Ascending aorta (tissue), 2 donors: Measurements from ENCODE around the gene KIRREL3. TPM values are rescaled to one million over a fixed set of nuclear protein-coding genes. Genes with fewer than 3 reads are reported as not detected.

ENCODE experiments used
- DNase-seq, 2 donors: peaks; one replicate each; pipeline ENCODE4 v3.0.0-alpha.2; 2019; ENCODE audit warnings: low spot score in 2 of 2
- H3K27ac ChIP-seq, 2 donors: fragments of 200-600 bp; sonication (generic); one replicate each; pipeline ENCODE4 v1.5.1; 2016 to 2017; ENCODE audit warnings: mild to moderate bottlenecking in 1 of 2
- H3K27me3 ChIP-seq: fragments of 200-600 bp; sonication (generic); one replicate; pipeline ENCODE4 v1.5.1; 2017
- H3K36me3 ChIP-seq, 2 donors: fragments of 200-600 bp; sonication (generic); one replicate each; pipeline ENCODE4 v1.5.1; 2016
- H3K4me1 ChIP-seq, 2 donors: fragments of 200-600 bp; sonication (generic); one replicate each; pipeline ENCODE4 v1.5.1; 2016 to 2017; ENCODE audit warnings: mild to moderate bottlenecking in 1 of 2
- H3K4me3 ChIP-seq, 2 donors: fragments of 200-600 bp; sonication (generic); one replicate each; pipeline ENCODE4 v1.5.1; 2016 to 2017; ENCODE audit warnings: mild to moderate bottlenecking in 1 of 2
- H3K9me3 ChIP-seq, 2 donors: fragments of 200-600 bp; sonication (generic); one replicate each; pipeline ENCODE4 v1.5.1; 2016
- CTCF ChIP-seq, 3 experiments: fragments of 200-600 bp in 2 of 3; fragments of 450-650 bp in 1 of 3; sonication (generic) in 2 of 3; IDR thresholded peaks; one replicate each; pipeline ENCODE4 v1.5.1; 2016 to 2019; ENCODE audit warnings: antibody characterized with exemption in 3 of 3, mild to moderate bottlenecking in 1 of 3, moderate library complexity in 1 of 3
- intact Hi-C: fragments of 100-400 bp; cut with DNase I; formaldehyde crosslinking; loops from one replicate; pipeline ENCODE4 v1.15.1; 2023
- total RNA-seq: library from RNA; depleted of rRNA; stranded (reverse); fragments of >200 nt; gene quantifications from one replicate; pipeline ENCODE4 v1.1.0, GENCODE V29; 2016

Gene KIRREL3
- total RNA-seq, 1 donor from 2014 or later = not detected

- Histone ChIP-seq H3K4me1 (no peaks in the 10 kb centered on the region), H3K27ac (no peak overlapping the region), H3K9me3 (no peaks in the 10 kb centered on the region), H3K27me3 (no peaks in the 10 kb centered on the region), H3K4me3 (no peak overlapping the region), H3K36me3 (no peaks in the 10 kb centered on the region)
- TF ChIP-seq CTCF (IDR thresholded peaks at IDR 0.05) = no peak
- intact Hi-C loops = no loop called here
- DNase-seq = no peak
Measured at GRCh38 chr11:126888115-126888712, 112.4 kb downstream of the KIRREL3 start.

- Histone ChIP-seq H3K27ac (no peak overlapping the region), H3K4me1 (no peaks in the 10 kb centered on the region), H3K36me3 (no peaks in the 10 kb centered on the region), H3K9me3 (no peaks in the 10 kb centered on the region), H3K27me3 (no peaks in the 10 kb centered on the region), H3K4me3 (no peak overlapping the region)
- no peak for DNase-seq
- intact Hi-C loops = no loop called here
- no peak for TF ChIP-seq CTCF (IDR thresholded peaks at IDR 0.05)
Measured at GRCh38 chr11:126886636-126887035, 113.9 kb downstream of the KIRREL3 start.

- no peak for DNase-seq
- Histone ChIP-seq H3K4me3 (no peak overlapping the region), H3K4me1 (no peaks in the 10 kb centered on the region), H3K27ac (no peak overlapping the region), H3K36me3 (no peaks in the 10 kb centered on the region), H3K27me3 (no peaks in the 10 kb centered on the region), H3K9me3 (no peaks in the 10 kb centered on the region)
- intact Hi-C loops = no loop called here
- TF ChIP-seq CTCF (IDR thresholded peaks at IDR 0.05) = no peak
Measured at GRCh38 chr11:126886085-126886484, 114.5 kb downstream of the KIRREL3 start.

- no peaks in the 10 kb centered on the region for H3K27me3 ChIP-seq
- H3K27ac ChIP-seq = no peak overlapping the region
- no peak overlapping the region for H3K4me3 ChIP-seq
- TF ChIP-seq CTCF (IDR thresholded peaks at IDR 0.05) = no peak
- no peaks in the 10 kb centered on the region for H3K36me3 ChIP-seq
- DNase-seq = no peak
- no peaks in the 10 kb centered on the region for H3K4me1 ChIP-seq
- intact Hi-C loops = no loop called here
- H3K9me3 ChIP-seq = no peaks in the 10 kb centered on the region
Measured at GRCh38 chr11:126884594-126884993, 116.0 kb downstream of the KIRREL3 start.

- H3K4me3 ChIP-seq = no peak overlapping the region
- H3K9me3 ChIP-seq = no peaks in the 10 kb centered on the region
- no peak overlapping the region for H3K27ac ChIP-seq
- intact Hi-C loops = no loop called here
- H3K27me3 ChIP-seq = no peaks in the 10 kb centered on the region
- no peaks in the 10 kb centered on the region for H3K36me3 ChIP-seq
- no peak for DNase-seq
- no peaks in the 10 kb centered on the region for H3K4me1 ChIP-seq
- no peak for TF ChIP-seq CTCF (IDR thresholded peaks at IDR 0.05)
Measured at GRCh38 chr11:126884192-126884591, 116.4 kb downstream of the KIRREL3 start.

GRCh38 chr11:126880872-126881271 is 119.7 kb downstream of the KIRREL3 start:
- no peak overlapping the region for H3K4me3 ChIP-seq
- no peak overlapping the region for H3K27ac ChIP-seq
- no peaks in the 10 kb centered on the region for H3K9me3 ChIP-seq
- H3K4me1 ChIP-seq = no peaks in the 10 kb centered on the region
- no peaks in the 10 kb centered on the region for H3K36me3 ChIP-seq
- intact Hi-C loops = no loop called here
- DNase-seq = no peak
- no peaks in the 10 kb centered on the region for H3K27me3 ChIP-seq
- no peak for TF ChIP-seq CTCF (IDR thresholded peaks at IDR 0.05)
